Measurements from ENCODE around the gene PCDHGC5.
A peak's percentile ranks its signal among the peaks of the same experiment; 100 is the strongest.

PCDHGC5 gene

DNA sequence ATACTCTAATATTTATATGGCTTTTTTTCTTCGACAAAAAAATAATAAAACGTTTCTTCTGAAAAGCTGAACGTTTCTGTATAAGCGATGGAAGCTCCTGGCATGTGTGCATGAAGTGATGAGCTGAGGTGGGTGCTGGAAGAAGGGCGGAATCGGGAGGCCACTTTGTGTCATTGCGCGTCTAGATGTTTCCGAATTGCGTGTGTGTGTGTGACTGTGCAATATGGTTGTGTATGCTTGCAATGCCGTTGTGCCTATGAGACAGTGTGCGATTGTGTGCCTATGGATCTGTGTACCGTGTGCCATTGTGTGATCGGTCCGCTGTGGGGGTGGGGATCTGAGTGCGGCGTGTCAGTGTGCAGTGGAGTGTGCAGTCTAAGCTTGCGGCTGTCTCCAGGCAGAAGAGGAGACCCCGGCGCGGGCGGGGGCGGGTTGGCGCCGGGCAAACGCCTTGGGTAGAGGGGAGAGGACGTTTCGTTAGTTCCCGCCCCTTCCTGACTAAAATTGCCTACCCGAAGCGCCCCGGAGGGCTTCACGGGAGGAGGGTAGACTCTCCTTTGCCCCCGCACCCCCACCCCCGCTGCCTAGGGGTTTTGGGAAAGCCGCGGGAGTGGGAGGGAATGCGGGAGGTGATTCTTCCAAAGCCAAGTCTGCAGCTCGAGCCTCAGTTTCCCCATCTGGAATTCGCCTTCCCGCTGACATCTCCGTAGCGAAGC, 24.2 kb downstream of the PCDHGC5 start:
- DNase-seq (ENCODE audit: low read depth): no peak

DNA sequence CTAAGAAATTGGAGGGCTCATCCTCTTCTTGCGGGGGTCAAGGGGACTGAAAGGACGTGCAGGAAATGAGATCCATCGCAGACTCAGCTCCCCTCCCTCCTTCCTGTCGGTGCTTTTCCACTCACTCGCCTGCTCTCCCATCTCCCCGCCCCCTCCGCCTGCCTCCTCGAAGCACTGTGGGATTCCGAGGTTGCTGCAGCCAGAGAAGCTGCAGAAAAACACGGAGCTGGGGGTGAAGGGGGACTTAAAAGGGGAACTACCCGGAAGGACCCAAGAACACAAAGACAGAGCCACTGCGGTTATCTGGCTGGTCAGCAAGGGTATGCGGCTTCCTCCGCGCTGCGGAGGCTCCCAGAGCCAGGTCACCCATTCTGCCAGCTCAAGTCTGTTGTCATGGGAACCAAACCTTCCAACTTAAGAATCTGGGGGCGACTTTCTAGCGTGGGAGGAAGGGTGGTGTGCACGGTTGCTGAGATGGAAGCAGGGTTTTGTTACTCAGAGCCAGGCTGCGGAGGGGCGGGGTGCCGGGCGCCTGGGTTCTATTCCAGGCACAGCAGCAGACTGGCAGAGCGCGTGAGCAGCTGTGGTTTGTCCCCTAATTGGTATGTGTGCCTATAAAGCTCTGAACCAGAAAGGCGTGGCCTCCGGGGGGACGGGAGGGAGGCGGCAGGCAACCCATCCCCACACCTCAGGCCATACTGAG, 24.9 kb downstream of the PCDHGC5 start:
- peak; percentile 71 for DNase-seq (ENCODE audit: low read depth)

DNA sequence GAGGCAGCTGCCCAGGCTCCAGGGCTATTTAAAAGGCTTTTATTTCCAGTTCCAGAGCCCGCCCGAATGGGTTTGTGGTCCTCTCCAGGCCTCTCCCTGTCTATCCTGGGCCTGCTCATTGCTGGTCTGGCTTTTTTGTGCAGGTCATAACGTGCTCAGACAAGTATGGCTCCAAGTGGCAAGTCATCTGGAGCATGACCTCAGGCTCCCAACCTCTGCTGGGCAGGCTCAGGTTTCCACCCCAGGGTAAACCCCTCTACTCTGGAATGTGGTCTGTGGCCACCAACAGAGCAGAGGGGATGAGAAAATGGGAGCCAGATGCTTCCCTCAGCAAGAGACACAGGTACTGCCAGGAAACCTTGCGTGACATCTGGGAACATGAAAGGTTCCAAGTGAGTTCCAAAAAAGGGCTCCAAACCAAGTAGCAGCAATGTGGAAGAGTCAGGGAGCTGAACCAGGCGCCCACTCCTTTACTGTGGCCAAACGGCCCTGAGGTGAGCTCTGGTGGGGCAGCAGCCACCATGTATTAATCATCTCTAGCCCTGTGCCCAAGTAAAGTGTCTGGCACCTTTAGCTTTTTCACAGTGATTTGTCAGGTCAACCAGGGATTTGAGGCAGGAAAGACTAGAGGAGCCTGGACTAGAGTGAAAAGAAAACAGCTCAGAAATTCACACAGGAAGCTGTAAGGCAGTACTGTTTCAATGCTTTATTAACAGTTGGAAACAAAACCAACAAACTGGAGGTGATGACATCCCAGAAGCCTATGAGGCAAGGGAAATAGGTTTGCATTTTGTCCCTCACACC, 25.7 kb downstream of the PCDHGC5 start:
- no peak for DNase-seq (ENCODE audit: low read depth)

DNA sequence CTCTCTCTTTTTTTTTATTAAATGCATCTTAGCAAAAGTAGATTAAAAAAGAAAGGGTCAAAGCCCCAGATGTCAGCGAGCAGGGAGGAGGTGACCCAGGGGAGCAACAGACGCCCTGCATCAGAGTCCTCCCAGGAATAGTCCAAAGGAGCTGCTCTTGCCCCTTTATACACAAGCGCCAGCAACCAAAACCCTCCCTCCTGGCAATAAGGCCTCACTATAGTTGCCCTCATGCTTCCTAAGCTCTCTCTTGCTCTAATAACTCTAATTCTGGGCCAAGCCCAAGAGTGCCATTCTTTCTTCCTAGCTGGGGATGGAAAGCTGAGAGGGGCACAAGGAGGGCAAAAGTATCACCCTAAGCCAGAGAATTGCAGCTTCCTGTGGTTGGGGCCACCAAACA, 26.3 kb downstream of the PCDHGC5 start:
- DNase-seq (ENCODE audit: low read depth): no peak

DNA sequence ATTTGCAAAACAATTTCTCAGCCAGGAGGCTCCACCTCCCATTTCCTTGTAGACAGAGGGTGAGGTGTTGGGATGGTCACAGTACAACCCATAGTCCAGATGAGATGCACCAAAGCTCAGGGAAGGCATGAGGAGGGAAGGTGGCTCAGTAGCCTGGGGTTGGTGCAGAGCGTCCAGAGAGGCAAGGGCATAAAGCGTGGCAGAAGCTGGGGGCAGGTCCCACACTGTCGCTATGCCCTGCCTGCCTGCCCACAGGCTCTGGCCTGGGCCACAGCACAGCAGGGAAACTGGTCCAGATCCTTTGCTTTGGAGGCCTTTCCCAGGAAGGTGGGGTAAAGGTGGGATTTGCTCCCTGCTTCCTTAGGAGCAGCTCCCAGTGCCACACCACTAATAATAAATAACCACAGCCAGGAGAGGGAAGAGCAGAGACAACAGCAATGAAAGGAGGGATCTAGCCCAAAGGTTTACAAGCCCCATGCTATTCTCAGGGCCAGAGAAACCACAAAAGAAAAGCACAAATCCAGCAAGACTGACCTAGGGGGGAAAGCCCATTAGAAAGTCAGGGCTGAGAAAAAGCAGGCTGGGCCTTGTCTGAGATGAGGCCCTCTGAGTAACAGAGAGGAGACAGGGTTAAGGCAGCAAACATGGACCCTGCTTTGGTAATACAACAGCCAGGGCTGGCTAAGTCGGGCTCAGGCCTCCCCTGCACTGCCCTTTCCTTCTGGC, 27.2 kb downstream of the PCDHGC5 start:
- DNase-seq (ENCODE audit: low read depth): no peak

DNA sequence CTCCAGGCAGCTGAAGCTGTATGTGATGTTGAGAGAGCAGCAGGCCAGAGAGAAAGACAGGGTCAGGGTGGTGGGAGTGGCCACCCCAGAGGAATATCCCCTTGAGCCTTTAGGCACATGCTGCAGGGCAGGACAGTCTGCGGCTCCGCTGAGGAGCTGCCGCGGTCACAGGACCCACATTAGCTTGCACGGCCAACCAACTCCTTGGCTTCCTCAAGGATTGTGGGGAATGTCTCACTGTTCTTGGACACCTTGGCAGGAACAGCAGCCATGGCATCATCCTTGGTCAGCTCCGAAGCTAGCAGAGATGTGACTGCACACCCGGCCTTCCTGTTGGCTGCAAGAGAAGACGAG, 27.8 kb downstream of the PCDHGC5 start:
- DNase-seq (ENCODE audit: low read depth): no peak

DNA sequence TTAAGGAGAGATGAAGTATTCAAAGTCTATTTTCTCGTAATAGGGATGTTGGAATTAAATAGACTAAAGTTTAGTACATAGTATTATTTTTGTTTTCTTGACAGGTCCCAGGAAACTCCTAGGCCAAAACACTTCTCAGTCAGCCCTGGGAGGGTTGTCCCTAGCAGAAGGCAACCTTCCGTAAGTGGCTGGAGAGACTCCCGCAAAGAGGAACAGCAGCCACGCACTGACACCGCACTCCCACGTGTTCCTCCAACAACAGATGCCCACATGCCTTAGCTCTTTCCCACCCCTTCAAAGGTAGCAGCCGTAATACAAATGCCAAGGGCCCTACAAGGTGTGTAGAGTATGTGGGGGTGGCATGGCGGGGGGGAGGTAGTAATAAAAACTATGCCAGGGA, 28.4 kb downstream of the PCDHGC5 start:
- DNase-seq (ENCODE audit: low read depth): no peak

DNA sequence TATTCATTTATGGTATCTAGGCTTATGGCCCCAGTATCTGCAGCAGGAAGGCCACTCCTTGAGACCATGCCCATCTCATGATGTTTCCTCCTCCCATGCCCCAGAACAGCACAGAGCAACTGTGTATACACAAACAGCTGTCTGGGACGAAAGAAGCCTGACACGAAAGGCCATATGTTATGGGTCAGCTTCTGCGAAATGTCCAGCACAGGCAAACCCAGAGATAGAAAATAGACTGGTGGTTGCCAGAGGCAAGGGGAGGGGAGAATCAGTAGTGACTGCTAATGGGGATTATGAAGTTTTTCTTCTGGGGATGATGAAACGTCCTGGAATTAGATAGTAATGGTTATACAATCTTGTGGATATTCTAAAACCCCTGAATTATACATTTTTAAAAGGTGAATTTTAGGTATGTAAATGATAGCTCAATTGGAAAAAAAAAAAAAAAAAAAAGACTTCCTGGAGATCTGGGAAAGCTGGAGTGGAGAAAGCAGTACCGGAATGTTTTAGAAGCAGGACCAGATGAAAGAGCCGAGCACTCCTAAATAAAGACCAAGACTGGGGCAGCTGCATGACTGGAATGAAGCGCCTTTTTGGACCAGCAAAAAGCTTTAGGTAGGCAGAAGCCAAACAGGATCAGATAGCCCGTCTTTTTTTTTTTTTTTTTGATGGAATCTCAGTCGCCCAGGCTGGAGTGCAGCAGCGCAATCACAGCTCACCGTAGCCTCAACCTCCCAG, 29.2 kb downstream of the PCDHGC5 start:
- DNase-seq (ENCODE audit: low read depth): peak; percentile 67

DNA sequence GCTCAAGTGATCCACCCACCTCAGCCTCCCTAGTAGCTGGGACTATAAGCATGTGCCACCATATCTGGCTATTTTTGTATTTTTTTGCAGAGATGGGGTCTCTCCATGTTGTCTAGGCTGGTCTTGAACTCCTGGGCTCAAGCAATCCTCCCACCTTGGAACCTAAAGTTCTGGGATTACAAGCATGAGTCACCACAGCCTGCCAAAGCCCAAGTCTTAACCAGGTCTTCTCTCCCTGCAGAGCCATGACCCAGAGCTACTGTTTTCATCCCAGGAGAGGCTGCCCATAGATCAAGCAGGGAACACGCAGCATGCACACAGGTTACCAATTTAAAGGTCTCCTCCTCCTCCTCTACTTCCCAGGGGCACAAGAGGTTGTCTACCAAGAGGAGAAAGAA, 29.7 kb downstream of the PCDHGC5 start:
- DNase-seq (ENCODE audit: low read depth): no peak

DNA sequence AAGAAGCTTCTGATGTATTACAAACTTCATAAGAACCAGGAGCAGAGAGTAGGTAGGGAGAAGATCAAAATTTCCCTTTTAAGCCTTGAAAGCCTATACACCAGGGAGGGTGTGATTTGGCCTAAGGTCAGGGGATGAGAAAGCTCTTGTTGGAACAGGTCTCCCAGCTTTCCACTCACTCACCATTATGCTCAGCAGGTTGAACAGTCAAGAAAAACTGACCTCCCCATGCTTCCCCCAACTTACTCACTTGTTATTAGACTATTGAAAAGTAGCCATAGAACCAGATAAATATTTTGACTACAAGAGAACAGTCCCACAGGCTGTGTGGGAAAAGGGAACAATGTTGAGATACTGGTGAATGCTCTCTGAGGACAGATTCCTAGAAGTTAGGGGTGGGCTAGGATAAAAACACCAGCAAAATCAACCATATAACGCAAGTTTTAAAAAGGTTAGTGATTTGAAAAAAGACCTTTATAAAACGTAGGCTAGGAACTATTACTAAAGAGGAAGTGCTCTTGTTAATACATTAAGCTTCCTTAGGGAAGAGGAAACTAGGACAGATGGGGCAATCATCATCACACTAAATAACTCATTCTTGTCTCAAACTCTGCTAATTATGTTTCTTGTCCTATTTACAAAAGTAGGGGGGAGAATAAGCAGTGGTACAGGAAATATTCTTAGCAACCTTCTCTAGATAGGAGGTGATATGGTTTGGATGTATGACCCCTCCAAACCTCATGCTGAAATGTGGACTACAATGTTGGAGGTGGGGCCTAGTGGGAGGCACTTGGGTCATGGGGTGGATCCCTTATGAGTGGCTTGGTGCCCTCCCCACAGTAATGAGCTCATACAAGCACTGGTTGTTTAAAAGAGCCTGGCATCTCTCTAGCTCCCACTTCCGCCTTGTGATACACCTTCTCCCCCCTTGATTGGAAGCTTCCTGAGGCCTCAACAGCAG, 31.0 kb downstream of the PCDHGC5 start:
- no peak for DNase-seq (ENCODE audit: low read depth)

DNA sequence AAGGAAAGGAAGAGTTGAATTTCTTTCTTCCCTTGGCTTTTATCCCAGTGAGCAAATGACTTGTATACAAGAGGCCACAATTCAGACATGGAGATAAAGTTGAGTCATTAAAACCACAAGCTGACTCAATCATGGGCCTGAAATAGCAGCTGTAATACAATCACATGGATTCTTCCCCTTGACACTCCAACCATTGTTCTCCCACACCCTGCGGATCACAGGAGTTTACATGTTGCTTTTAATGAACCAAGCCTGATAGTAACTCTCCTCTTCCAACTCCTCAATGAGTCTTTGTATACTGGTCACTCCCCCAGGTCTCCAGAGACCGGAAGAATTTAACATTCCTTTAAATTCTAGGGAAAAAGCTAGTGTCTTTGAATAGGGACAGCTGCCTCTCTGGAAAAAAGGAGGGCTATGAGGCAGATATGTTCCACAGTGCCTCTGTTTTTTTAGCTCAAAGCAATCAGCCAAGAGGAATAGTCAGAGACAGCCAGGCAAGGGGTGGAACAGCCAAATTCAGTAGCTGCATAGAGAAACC, 32.4 kb downstream of the PCDHGC5 start:
- DNase-seq (ENCODE audit: low read depth): peak; percentile 96

DNA sequence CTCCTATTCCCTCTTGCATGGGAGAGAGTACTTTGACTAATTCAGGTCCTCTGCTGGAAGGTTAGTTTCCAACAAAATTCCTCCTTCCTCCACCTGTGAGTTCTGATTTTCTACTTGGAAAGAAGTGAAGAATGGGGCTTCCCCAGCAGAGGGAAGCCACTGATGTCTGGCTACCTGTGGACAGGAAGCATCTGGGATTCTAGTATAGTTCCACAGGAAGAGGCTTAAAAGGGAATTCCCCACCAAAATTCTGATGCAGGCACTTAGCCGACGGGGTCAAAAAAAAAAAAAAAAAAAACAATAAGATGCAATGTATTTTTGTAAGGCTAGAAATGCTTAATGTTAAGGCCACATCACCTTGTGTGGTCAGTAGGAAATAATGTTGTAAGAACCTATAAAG, 33.4 kb downstream of the PCDHGC5 start:
- no peak for DNase-seq (ENCODE audit: low read depth)

DNA sequence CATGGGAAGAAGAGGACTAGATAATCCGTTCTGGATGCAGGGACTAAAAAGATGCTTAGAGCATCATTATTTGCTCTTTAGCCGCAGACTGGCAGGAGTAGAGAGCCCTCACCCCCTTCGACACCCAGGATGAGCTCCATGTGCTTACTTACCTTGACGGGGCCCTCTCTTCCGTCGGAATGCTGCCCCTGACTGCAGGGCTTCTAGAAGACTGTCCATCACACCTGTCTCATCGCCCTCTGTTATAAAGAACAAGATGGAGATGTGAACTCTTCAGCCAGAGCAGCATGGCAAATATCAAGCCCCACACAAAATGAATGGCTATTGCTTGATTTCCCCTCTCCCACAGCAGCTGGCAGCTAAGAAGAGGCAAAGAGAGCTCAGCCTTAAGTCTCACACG, 35.1 kb downstream of the PCDHGC5 start:
- no peak for DNase-seq (ENCODE audit: low read depth)

DNA sequence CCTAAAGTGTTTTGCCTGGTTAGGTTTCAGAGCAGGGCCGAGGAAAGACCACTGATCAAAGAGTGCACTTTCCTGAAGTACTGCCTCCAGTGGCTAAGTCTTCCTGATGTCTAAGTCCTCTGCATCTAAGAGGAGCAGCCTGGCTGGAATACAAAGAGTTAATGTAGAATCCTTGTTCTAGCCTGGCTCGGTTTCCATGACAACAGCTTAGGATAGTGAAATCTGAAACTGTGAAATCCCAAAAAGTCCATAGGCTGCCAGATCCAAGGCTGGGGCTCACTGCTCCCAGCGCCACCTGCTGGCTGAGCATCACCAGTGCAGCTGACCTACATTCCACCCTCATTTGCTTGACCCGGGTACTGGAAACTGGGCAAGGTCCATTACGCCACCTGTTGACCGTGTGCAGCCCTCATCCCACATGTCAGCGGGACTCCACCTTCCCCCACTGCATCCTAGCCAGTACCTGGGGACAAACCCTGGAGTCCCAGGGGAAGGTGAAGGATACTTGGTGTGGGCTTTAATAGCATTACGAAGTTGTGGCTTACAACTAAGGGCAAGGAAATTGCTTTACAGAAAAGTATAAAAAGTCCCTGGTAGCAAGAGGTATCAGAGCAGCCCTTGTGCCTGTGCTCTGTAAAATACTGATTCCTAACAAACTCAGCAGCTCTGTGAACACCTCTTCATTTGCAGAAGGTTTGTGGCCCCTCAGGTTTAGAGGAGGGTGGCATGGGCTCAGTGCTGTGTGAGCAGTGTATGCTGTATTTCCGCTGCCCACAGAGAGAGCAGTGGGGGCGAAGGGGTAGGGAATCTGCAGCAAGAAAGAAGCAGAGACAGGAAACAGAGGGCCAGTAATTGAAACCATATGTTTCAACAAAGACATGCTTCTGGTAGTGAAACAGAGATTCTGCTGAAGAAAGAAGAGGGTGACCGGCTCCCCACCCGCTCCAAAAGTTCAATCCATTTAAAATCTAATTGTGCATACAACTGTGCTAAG, 36.0 kb downstream of the PCDHGC5 start:
- DNase-seq (ENCODE audit: low read depth): peak; percentile 97

DNA sequence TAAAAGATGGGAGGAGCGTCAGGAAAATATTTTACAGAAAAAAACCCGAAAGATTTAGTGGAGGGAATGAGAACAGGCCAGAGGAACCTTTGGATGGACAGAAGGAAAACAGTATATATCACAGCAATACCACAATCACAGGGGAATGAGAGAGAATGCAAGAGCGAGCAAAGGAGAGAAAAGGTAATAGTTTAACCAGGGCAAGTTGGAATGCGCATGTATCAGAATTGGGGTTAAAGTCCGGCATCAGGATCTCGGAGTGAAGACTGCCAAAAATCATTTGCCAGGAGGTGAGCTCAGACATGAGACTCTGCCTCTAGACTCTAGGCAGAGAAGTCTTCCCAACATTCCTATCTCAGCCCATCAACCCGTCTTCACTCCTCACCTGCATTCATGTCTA, 36.8 kb downstream of the PCDHGC5 start:
- DNase-seq (ENCODE audit: low read depth): no peak

DNA sequence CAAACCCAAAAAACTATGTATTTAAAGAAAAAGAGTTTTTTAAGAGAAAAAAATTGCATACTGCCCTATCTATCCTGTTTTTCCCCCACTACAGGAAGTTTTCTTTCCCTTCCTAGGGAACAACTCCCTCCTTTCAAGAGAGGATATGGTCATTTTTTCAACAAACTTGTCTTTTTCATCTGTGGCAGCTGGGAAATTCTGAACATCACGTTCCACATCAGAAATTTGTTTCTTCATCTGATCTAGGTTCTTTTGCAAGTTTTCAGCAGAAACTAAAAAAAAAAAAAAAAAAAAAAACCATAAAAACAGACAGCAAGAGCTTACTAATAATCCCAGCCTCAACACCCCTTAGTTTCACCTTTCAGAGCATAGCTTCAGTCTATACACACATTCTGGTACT, 38.5 kb downstream of the PCDHGC5 start:
- DNase-seq (ENCODE audit: low read depth): no peak

DNA sequence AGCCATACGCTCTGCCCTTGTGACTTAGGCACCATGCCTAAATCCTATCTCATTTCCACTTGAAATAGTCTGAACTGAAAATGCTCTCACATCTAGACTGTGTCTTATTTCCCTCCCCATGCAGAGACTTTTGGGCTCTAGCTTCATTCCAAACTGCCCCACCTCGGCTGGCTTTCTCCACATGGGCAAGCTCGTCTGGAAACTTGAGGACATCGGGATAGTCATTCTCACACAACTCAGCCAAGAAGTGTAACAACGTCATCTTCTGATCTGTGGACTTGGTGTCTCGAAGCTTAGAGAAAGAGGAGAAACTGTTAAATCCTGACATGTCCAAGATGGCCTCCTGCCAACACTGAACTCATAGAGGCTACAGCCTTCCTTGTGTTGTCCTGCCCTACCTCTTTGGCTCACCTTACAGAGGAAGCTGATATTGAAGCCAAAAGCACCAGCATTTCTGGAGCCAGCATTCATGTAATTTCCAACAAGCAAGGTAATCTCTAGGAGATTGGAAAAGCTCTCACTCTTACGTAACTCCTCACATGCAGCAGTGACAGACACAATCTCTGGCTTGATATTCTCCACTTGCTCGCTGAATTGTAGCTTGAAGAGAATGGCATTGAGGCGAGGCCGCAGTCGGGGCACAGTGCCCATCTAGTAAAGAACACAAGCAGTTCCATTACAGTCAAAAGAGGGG, 39.6 kb downstream of the PCDHGC5 start:
- no peak for DNase-seq (ENCODE audit: low read depth)

DNA sequence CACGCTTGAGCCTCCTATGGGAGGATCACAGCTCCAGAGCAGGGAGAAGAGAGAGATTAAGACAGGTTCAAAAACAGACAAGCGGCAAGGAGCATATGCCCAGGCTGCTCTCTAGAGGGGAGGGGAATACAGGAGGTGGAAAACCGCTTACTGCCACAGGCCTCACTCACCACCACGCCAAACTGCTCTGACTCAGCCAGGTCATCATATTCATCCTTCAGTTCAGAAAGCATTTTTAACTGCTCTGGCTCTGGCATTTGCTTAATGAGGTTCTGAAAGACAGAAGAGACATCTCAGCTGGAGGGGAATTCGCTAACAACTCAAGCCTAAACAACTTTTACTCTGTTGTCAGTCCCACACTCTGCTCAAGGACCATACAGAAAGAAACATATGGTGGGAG, 40.1 kb downstream of the PCDHGC5 start:
- DNase-seq (ENCODE audit: low read depth): peak; percentile 33
